Neutrophil (primary cell): ENCODE results near the gene RPUSD3.
"Not testable (repeated sequence)": the region's sequence is repeated elsewhere in the genome, so short reads cannot be mapped to it uniquely, and the experiment has no call there.

Experiments used
- H3K27ac ChIP-seq: fragments of 200-600 bp; sonication (generic); 2 replicates; pipeline ENCODE4 v1.5.1; 2016; ENCODE audit warnings: mild to moderate bottlenecking, moderate library complexity
- H3K27me3 ChIP-seq: fragments of 200-600 bp; sonication (generic); 2 replicates; pipeline ENCODE4 v1.6.0; 2016; ENCODE audit warnings: mild to moderate bottlenecking
- H3K36me3 ChIP-seq: fragments of 200-600 bp; sonication (generic); 2 replicates; pipeline ENCODE4 v1.5.1; 2017
- H3K4me1 ChIP-seq, 2 experiments: fragments of 200-600 bp in 1 of 2; sonication (generic) in 1 of 2; 1 replicate in 1 of 2; 2 replicates in 1 of 2; pipeline versions ENCODE4 v1.5.1 to v1.6.1; 2013 to 2016; ENCODE audit warnings: low read depth in 1 of 2, low read length in 1 of 2, mild to moderate bottlenecking in 1 of 2, moderate library complexity in 1 of 2; ENCODE audit not compliant: control insufficient read depth in 1 of 2, insufficient read depth in 1 of 2
- H3K4me3 ChIP-seq, 2 experiments: fragments of 200-600 bp in 1 of 2; sonication (generic) in 1 of 2; 1 replicate in 1 of 2; 2 replicates in 1 of 2; pipeline ENCODE4 v1.5.1; 2013 to 2016; ENCODE audit warnings: low read depth in 1 of 2, low read length in 1 of 2, mild to moderate bottlenecking in 1 of 2, moderate library complexity in 1 of 2
- H3K9me3 ChIP-seq: fragments of 200-600 bp; sonication (generic); 2 replicates; pipeline ENCODE4 v1.5.1; 2016
- TF ChIP-seq, protein P1 (sequence below): fragments of 200-600 bp; sonication (generic); IDR thresholded peaks from 2 replicates; pipeline ENCODE4 v1.5.1; 2016; ENCODE audit warnings: antibody characterized with exemption

Gene RPUSD3

DNA sequence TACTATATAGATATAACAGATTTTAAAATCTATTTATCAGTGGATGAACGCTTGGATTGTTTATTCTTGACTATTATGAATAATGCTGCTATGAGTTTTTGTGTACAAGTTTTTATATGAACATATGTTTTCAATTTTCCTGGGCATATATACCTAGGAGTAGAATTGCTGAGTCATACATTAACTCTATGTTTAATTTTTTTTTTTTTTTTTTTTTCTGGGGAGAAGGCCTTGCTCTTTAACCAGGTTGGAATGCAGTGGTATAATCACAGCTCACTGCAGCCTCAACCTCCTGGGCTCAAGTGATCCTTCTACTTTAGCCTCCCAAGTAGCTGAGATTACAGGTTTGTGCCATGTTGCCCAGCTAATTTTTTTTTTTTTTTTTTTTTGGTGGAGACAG is 27.2 kb upstream of the RPUSD3 start:
- Histone ChIP-seq H3K4me3 (no peak overlapping the region), H3K4me1 (no peaks in the 10 kb centered on the region), H3K27ac (no peak overlapping the region), H3K27me3 (no peaks in the 10 kb centered on the region), H3K9me3 (no peaks in the 10 kb centered on the region), H3K36me3 (no peaks in the 10 kb centered on the region)
- TF ChIP-seq, protein P1, sequence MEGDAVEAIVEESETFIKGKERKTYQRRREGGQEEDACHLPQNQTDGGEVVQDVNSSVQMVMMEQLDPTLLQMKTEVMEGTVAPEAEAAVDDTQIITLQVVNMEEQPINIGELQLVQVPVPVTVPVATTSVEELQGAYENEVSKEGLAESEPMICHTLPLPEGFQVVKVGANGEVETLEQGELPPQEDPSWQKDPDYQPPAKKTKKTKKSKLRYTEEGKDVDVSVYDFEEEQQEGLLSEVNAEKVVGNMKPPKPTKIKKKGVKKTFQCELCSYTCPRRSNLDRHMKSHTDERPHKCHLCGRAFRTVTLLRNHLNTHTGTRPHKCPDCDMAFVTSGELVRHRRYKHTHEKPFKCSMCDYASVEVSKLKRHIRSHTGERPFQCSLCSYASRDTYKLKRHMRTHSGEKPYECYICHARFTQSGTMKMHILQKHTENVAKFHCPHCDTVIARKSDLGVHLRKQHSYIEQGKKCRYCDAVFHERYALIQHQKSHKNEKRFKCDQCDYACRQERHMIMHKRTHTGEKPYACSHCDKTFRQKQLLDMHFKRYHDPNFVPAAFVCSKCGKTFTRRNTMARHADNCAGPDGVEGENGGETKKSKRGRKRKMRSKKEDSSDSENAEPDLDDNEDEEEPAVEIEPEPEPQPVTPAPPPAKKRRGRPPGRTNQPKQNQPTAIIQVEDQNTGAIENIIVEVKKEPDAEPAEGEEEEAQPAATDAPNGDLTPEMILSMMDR = no peak

DNA sequence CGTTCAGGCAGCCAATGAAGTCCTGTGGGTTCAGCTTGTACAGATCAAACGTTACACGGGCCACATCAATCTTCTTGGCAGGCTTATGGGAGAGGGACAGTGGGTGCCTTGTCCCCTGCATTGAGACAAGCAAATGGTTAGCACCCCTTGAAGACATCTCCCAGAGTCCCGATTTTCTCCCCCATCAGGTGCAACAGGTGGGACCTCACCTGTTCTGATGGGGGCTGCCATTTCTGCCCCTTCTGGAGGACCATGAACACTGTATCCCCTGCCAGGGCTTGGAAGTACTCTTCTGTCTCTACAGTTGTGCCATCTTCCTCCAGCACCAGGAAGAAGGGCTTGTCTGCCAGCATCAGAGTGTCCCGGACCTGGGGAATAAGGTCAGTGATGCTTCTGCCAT is 26.1 kb upstream of the RPUSD3 start:
- Histone ChIP-seq H3K4me1 (peaks cover under 1 to 2% of the 10 kb centered on the region in 2 experiments), H3K9me3 (no peaks in the 10 kb centered on the region), H3K36me3 (no peaks in the 10 kb centered on the region), H3K27me3 (no peaks in the 10 kb centered on the region), H3K27ac (no peak overlapping the region), H3K4me3 (no peak overlapping the region)
- TF ChIP-seq, protein P1 = no peak

DNA sequence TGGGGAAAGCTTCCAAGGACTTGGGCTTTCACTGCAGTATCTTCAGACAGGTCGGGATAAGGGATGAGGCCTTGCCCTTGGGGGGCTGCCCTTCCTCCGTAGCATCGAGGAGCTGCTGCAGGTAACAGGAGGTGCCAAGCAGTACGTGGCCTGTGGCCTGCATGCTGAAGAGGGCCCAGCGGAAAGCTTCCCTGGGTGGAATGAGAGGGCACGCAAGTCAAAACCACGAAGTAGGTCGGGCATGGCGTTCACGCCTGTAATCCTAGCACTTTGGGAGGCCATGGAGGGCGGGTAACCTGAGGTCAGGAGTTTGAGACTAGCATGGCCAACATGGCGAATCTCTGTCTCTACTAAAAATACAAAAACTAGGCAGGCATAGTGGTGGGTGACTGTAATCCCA is 23.3 kb upstream of the RPUSD3 start:
- H3K27me3 ChIP-seq = no peaks in the 10 kb centered on the region
- H3K9me3 ChIP-seq = no peaks in the 10 kb centered on the region
- TF ChIP-seq, protein P1 = no peak
- no peak overlapping the region for H3K4me3 ChIP-seq
- peaks cover 17 to 21% of the 10 kb centered on the region in 2 experiments for H3K4me1 ChIP-seq
- H3K27ac ChIP-seq = no peak overlapping the region
- no peaks in the 10 kb centered on the region for H3K36me3 ChIP-seq

DNA sequence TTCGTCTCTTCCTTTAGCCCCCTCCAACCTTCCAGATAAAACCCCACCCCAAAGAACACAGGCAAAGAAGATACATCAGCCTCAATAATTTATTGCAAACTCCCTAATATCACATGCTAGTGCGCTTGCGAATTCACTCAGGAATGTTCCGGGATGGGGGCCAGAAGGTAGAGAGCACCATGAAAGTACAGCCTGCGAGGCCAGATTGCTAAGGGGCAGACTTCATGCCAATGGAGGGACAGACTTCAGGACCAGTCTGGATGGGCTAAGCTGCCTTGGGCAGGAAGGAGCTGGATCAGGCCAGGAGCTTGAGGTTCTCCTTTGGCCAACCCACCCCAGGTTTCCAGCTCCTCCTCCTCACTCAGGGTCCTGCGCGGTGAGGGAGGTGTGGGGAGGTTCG is 22.8 kb upstream of the RPUSD3 start:
- H3K4me1 ChIP-seq = peaks cover 17 to 25% of the 10 kb centered on the region in 2 experiments
- H3K27ac ChIP-seq = no peak overlapping the region
- H3K4me3 ChIP-seq = no peak overlapping the region
- H3K9me3 ChIP-seq = no peaks in the 10 kb centered on the region
- H3K27me3 ChIP-seq = no peaks in the 10 kb centered on the region
- TF ChIP-seq, protein P1 = no peak
- H3K36me3 ChIP-seq = no peaks in the 10 kb centered on the region

DNA sequence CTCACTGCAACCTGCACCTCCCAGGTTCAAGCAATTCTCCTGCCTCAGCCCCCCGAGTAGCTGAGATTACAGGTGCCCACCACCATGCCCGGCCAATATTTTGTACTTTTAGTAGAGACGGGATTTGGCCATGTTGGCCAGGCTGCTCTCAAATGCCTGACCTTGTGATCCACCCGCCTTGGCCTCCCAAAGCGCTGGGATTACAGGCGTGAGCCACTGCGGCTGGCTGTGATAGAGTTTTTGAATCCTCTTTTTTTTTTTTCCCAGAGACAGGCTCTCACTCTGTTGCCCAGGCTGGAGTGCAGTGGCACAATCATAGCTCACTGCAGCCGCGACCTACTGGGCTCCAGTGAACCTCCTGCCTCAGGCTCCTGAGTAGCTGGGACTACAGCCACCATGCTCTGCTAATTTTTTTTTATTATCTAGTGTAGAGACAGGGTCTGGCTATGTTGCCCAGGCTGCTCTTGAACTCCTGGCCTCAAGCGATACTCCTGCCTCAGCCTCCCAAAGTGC is 21.4 kb upstream of the RPUSD3 start:
- not testable (repeated sequence) for H3K27ac ChIP-seq, H3K4me3 ChIP-seq, H3K27me3 ChIP-seq, H3K36me3 ChIP-seq, H3K9me3 ChIP-seq
- peaks cover 20 to 25% of the 10 kb centered on the region in 2 experiments for H3K4me1 ChIP-seq

DNA sequence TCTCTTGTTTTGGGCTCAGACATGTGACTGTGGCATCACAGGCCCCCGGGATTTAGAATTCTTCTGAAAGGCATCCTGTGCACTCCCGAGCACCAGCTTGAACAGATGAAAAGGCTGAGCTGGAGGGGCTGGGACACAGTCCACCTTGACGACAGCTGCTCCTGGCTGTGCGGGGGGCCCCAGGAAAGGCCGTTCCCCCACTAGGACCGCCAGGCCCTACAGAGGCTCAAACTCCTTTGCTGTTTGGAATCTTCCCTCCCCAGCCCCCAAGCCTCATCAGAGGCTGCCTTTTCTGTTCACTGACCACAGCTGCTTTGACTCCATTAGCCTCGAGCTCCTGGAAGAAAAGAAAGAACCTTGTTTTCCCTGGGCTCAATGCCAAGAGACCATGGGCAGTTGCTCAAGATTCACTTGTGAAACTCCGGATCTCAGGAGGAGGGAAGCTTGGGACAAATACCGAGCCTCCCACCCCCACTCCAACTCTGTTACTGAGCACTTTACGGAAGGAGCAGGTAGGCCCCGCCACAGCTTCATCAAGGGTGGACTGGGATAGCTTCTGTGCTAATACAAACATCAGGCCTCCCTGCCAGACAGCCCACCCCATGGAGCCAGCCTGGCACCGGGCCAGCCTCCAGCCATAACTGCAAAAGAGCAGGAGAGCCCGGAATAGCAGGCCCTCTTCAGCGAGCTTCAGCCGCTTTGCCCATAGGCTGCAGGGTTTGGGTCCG is 20.6 kb upstream of the RPUSD3 start:
- no peaks in the 10 kb centered on the region for H3K9me3 ChIP-seq
- TF ChIP-seq, protein P1 = no peak
- H3K36me3 ChIP-seq = no peaks in the 10 kb centered on the region
- H3K27ac ChIP-seq = no peak overlapping the region
- H3K4me3 ChIP-seq = no peak overlapping the region
- H3K27me3 ChIP-seq = no peaks in the 10 kb centered on the region
- peaks cover 20 to 25% of the 10 kb centered on the region in 2 experiments for H3K4me1 ChIP-seq
